ENCODE measurements around the gene C6orf47. TPM values are rescaled to one million over a fixed set of nuclear protein-coding genes. Genes with fewer than 3 reads are reported as not detected.

Gene C6orf47
- total and polyA plus RNA-seq, 2 of the 13 experiments (the other 11 are each of a cell fraction or from before 2014, with no cell fraction given), result 1.7 to 18.1 TPM

- TF ChIP-seq RBM22 (optimal IDR thresholded peaks at IDR 0.05; ENCODE audit: low read length) (peak; percentile 68), ZFP36 (IDR thresholded peaks at IDR 0.05; ENCODE audit: borderline replicate concordance, low read depth, low read length, partially characterized antibody) (no peak), ZNF446 (CRISPR knock-in tag; IDR thresholded peaks at IDR 0.05) (no peak), TAF15 (IDR thresholded peaks at IDR 0.05; ENCODE audit: low read depth, low read length, poor library complexity, severe bottlenecking) (no peak), TARDBP (CRISPR knock-in tag; IDR thresholded peaks at IDR 0.05) (no peak; the same call in 1 of the 2 replicates), SALL2 (CRISPR knock-in tag; IDR thresholded peaks at IDR 0.05) (no peak), NRL (CRISPR knock-in tag; IDR thresholded peaks at IDR 0.05; ENCODE audit: borderline replicate concordance) (no peak; the same call in 1 of the 2 replicates), ZNF326 (CRISPR knock-in tag; IDR thresholded peaks at IDR 0.05; ENCODE audit: borderline replicate concordance) (no peak), AKNA (CRISPR knock-in tag; IDR thresholded peaks at IDR 0.05; ENCODE audit: borderline replicate concordance) (no peak), KDM6A (CRISPR knock-in tag; IDR thresholded peaks at IDR 0.05; ENCODE audit: low read depth) (no peak), SP1 (IDR thresholded peaks at IDR 0.05) (no peak), SP1 (CRISPR knock-in tag; IDR thresholded peaks at IDR 0.05) (no peak), MAFG (CRISPR knock-in tag; IDR thresholded peaks at IDR 0.05) (no peak), TMF1 (CRISPR knock-in tag; IDR thresholded peaks at IDR 0.05; ENCODE audit: low read depth) (no peak), ZNF142 (CRISPR knock-in tag; IDR thresholded peaks at IDR 0.05) (no peak), HNRNPUL1 (IDR thresholded peaks at IDR 0.05; ENCODE audit: low read depth, low read length) (no peak), ZNF749 (CRISPR knock-in tag; IDR thresholded peaks at IDR 0.05; ENCODE audit: borderline replicate concordance) (no peak)
- TF ChIP-seq, protein P1, sequence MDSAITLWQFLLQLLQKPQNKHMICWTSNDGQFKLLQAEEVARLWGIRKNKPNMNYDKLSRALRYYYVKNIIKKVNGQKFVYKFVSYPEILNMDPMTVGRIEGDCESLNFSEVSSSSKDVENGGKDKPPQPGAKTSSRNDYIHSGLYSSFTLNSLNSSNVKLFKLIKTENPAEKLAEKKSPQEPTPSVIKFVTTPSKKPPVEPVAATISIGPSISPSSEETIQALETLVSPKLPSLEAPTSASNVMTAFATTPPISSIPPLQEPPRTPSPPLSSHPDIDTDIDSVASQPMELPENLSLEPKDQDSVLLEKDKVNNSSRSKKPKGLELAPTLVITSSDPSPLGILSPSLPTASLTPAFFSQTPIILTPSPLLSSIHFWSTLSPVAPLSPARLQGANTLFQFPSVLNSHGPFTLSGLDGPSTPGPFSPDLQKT (CRISPR knock-in tag; IDR thresholded peaks at IDR 0.05; ENCODE audit: borderline replicate concordance), result no peak
Observed at GRCh38 chr6:31663961-31664789, 3.6 kb upstream of the C6orf47 start (continued).

Data from HepG2 (cell line).